HT1080 (cell line): ENCODE results near the gene MYF5. TPM values are rescaled to one million over a fixed set of nuclear protein-coding genes. Genes with fewer than 3 reads are reported as not detected.

Experiments
- DNase-seq: peaks from one replicate; pipeline ENCODE4 v3.0.0-alpha.2; 2015; ENCODE audit warnings: low read depth
- total RNA-seq: library from RNA; depleted of rRNA; stranded (reverse); fragments of >200 nt; shearing (Covaris generic); gene quantifications from 2 replicates; pipeline ENCODE4 v1.2.3, GENCODE V29; 2014

MYF5 gene
- total RNA-seq, 1 experiment from 2014 or later = not detected

GRCh38 chr12:80707126-80707829 lies 9.4 kb upstream of the MYF5 start, which contains the start of gene MYF6:
Gene MYF6, plus strand, starts transcription at chr12:80707634. Its CDS starts 86 bp downstream, at chr12:80707720.
- DNase-seq = no peak

- no peak for DNase-seq
Observed at GRCh38 chr12:80707830-80708258, 8.9 kb upstream of the MYF5 start.

- no peak for DNase-seq
Observed at GRCh38 chr12:80708259-80708974, 8.3 kb upstream of the MYF5 start.

GRCh38 chr12:80708975-80709328 lies 7.8 kb upstream of the MYF5 start:
- DNase-seq = no peak

- DNase-seq = no peak
Observed at GRCh38 chr12:80709811-80710726, 6.6 kb upstream of the MYF5 start.

- no peak for DNase-seq
Observed at GRCh38 chr12:80710727-80711449, 5.8 kb upstream of the MYF5 start.

GRCh38 chr12:80711866-80712265 lies 4.8 kb upstream of the MYF5 start:
- DNase-seq = no peak

GRCh38 chr12:80712866-80713265 lies 3.8 kb upstream of the MYF5 start:
- no peak for DNase-seq

- no peak for DNase-seq
Observed at GRCh38 chr12:80713419-80713818, 3.3 kb upstream of the MYF5 start.

GRCh38 chr12:80714055-80714454 lies 2.7 kb upstream of the MYF5 start:
- DNase-seq = no peak

GRCh38 chr12:80714846-80715245 lies 1.9 kb upstream of the MYF5 start:
- DNase-seq = no peak

GRCh38 chr12:80715713-80716249 lies 931 bp upstream of the MYF5 start:
- no peak for DNase-seq

- DNase-seq = no peak
Observed at GRCh38 chr12:80717856-80718255, 1.1 kb downstream of the MYF5 start.

GRCh38 chr12:80720516-80720915 lies 3.8 kb downstream of the MYF5 start:
- no peak for DNase-seq

GRCh38 chr12:80721326-80721725 lies 4.6 kb downstream of the MYF5 start:
- DNase-seq = no peak

- DNase-seq = no peak
Observed at GRCh38 chr12:80745851-80746505, 29.3 kb downstream of the MYF5 start.

- DNase-seq = no peak
Observed at GRCh38 chr12:80747800-80748199, 31.1 kb downstream of the MYF5 start.

- DNase-seq = no peak
Observed at GRCh38 chr12:80749456-80749855, 32.7 kb downstream of the MYF5 start.

- DNase-seq = no peak
Observed at GRCh38 chr12:80752464-80752863, 35.8 kb downstream of the MYF5 start.

GRCh38 chr12:80754274-80754673 lies 37.6 kb downstream of the MYF5 start:
- DNase-seq = no peak
